MM.1S (cell line): Measurements from ENCODE around the gene LRTM1.

Experiments used
- DNase-seq: peaks from one replicate; pipeline ENCODE4 v3.0.0-alpha.2; 2015
- H2AFZ ChIP-seq: fragments of 300-600 bp; sonication (generic); 2 replicates; pipeline ENCODE4 v1.6.0; 2016; ENCODE audit warnings: antibody characterized with exemption, low read length
- H3F3A ChIP-seq: fragments of 300-600 bp; sonication (generic); 2 replicates; pipeline ENCODE4 v1.6.1; 2016; ENCODE audit warnings: mild to moderate bottlenecking, antibody characterized with exemption, low read length, moderate library complexity, mixed read lengths; ENCODE audit not compliant: insufficient read depth
- H3K27ac ChIP-seq: fragments of 300-600 bp; sonication (generic); 2 replicates; pipeline ENCODE4 v1.5.1; 2016; ENCODE audit warnings: mild to moderate bottlenecking, low read length
- H3K27me3 ChIP-seq: fragments of 300-600 bp; sonication (generic); replicated peaks from 2 replicates; pipeline ENCODE4 v1.6.0; 2016; ENCODE audit warnings: low read length; ENCODE audit not compliant: insufficient read depth
- H3K36me3 ChIP-seq: fragments of 300-600 bp; sonication (generic); replicated peaks from 2 replicates; pipeline ENCODE4 v1.6.1; 2016; ENCODE audit warnings: mild to moderate bottlenecking, low read length, mixed read lengths; ENCODE audit not compliant: insufficient read depth
- H3K4me1 ChIP-seq: fragments of 300-600 bp; sonication (generic); 2 replicates; pipeline ENCODE4 v1.6.1; 2016; ENCODE audit warnings: low read length, mixed read lengths
- H3K4me2 ChIP-seq: fragments of 300-600 bp; sonication (generic); 2 replicates; pipeline ENCODE4 v1.6.0; 2016; ENCODE audit warnings: low read depth, low read length
- H3K4me3 ChIP-seq: fragments of 300-600 bp; sonication (generic); 2 replicates; pipeline ENCODE4 v1.5.1; 2016; ENCODE audit warnings: low read length, mixed read lengths
- H3K79me2 ChIP-seq: fragments of 300-600 bp; sonication (generic); 2 replicates; pipeline ENCODE4 v1.6.1; 2016; ENCODE audit warnings: mixed run types, low read length, mixed read lengths
- H3K9ac ChIP-seq: fragments of 300-600 bp; sonication (generic); 2 replicates; pipeline ENCODE4 v1.6.1; 2016; ENCODE audit warnings: low read length, mixed read lengths
- H3K9me2 ChIP-seq: fragments of 300-600 bp; sonication (generic); replicated peaks from 2 replicates; pipeline ENCODE4 v1.6.1; 2016; ENCODE audit warnings: mild to moderate bottlenecking, low read length, mixed read lengths; ENCODE audit not compliant: insufficient read depth
- H3K9me3 ChIP-seq: fragments of 300-600 bp; sonication (generic); replicated peaks from 2 replicates; pipeline ENCODE4 v1.6.1; 2016; ENCODE audit warnings: mild to moderate bottlenecking, low read length, mixed read lengths; ENCODE audit not compliant: insufficient read depth
- H4K20me1 ChIP-seq: fragments of 300-600 bp; sonication (generic); 2 replicates; pipeline ENCODE4 v1.6.1; 2016; ENCODE audit warnings: mild to moderate bottlenecking, low read length, moderate library complexity, mixed read lengths; ENCODE audit not compliant: insufficient read depth
- CTCF ChIP-seq: fragments of 300-600 bp; sonication (generic); IDR thresholded peaks from 2 replicates; pipeline ENCODE4 v1.5.1; 2016; ENCODE audit warnings: antibody characterized with exemption, low read length, mixed read lengths
- EZH2 ChIP-seq: fragments of 300-600 bp; sonication (generic); optimal IDR thresholded peaks from 2 replicates; pipeline ENCODE3; 2017; ENCODE audit warnings: low read depth, mild to moderate bottlenecking, antibody characterized with exemption, low read length, mixed read lengths
- EZH2phosphoT487 ChIP-seq: fragments of 300-600 bp; sonication (generic); IDR thresholded peaks from 2 replicates; pipeline ENCODE4 v1.6.1; 2018; ENCODE audit warnings: antibody characterized with exemption, low read length

Gene LRTM1

DNA sequence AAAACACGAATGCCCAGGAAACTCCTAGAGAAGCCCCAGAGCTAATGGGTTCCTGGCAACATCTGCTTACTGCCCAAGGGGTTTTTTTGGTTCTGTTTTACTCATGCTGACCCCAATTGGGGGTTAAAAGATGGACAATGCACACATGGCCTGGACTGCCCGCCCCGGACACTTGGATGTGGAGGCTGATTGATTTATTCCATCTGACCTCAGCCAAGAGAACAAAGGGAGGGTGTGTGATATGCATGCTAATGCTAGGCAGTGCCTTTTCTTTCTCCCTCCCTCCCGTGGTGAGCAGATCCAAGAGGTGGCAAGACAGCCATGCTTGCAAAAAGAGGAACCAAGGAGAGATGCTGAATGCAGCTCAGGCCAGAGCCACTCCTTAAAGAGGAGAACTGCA, 3.3 kb upstream of the LRTM1 start:
- Histone ChIP-seq H3K9me2 (no peaks in the 10 kb centered on the region), H3K27ac (no peak overlapping the region), H3K4me3 (no peak overlapping the region), H3K4me1 (no peaks in the 10 kb centered on the region), H3F3A (no peaks in the 10 kb centered on the region), H3K9me3 (no peaks in the 10 kb centered on the region), H4K20me1 (no peaks in the 10 kb centered on the region), H2AFZ (no peak overlapping the region), H3K4me2 (no peak overlapping the region), H3K9ac (no peak overlapping the region), H3K27me3 (no peaks in the 10 kb centered on the region), H3K79me2 (no peaks in the 10 kb centered on the region), H3K36me3 (no peaks in the 10 kb centered on the region)
- no peak for DNase-seq
- no peak for TF ChIP-seq CTCF
- no peak for TF ChIP-seq EZH2
- TF ChIP-seq EZH2phosphoT487 = no peak

DNA sequence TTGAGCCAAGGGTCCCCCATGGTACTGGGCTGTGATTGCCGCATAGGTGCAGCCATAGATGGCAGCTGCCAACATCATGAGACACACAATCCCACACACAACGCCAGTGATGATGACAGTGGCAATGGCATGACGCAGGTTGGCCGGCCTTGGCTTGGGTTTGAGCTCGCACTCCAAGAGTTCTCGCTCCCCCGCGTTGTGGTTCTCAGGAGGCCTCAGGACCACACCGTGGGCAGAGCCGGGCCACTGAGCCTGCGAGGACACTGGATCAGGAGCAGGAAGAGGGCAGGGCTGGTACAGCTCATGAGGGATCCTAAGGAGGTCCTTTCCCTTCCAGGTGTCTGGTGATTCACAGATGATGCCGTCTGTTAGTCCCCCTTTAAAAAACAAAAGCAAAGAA, 9.3 kb downstream of the LRTM1 start:
- TF ChIP-seq EZH2 = no peak
- TF ChIP-seq EZH2phosphoT487 = no peak
- no peak for TF ChIP-seq CTCF
- Histone ChIP-seq H3K4me3 (no peak overlapping the region), H3K79me2 (no peaks in the 10 kb centered on the region), H3K4me1 (no peaks in the 10 kb centered on the region), H2AFZ (no peak overlapping the region), H3K9ac (no peak overlapping the region), H4K20me1 (no peaks in the 10 kb centered on the region), H3K27me3 (no peaks in the 10 kb centered on the region), H3K9me2 (no peaks in the 10 kb centered on the region), H3K4me2 (no peak overlapping the region), H3K9me3 (no peaks in the 10 kb centered on the region), H3F3A (no peaks in the 10 kb centered on the region), H3K36me3 (no peaks in the 10 kb centered on the region), H3K27ac (no peak overlapping the region)
- no peak for DNase-seq

DNA sequence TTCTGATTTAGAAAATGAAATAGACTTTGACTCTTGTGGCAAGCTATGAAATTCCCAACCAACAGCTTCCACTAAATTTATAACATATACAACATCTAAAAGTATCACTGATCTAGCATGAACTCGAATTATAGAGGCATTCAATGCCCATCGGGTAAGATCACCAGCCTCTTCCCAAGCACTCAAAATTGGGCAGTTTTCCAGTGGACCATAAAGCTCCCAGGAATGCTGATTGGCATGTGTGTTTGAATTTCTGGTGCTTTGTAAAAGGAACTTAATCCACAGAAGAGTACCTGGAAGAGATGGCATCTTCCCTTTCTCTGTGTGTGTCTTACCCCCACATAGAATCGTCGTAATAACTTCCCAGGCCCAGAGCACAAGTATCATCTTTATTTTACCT, 10.0 kb downstream of the LRTM1 start:
- no peaks in the 10 kb centered on the region for H3K9me3 ChIP-seq
- no peaks in the 10 kb centered on the region for H3K9me2 ChIP-seq
- no peaks in the 10 kb centered on the region for H3K36me3 ChIP-seq
- no peak overlapping the region for H2AFZ ChIP-seq
- no peaks in the 10 kb centered on the region for H4K20me1 ChIP-seq
- no peak for TF ChIP-seq EZH2phosphoT487
- TF ChIP-seq CTCF = no peak
- TF ChIP-seq EZH2 = no peak
- no peaks in the 10 kb centered on the region for H3K27me3 ChIP-seq
- H3K9ac ChIP-seq = no peak overlapping the region
- H3K4me2 ChIP-seq = no peak overlapping the region
- no peak overlapping the region for H3K4me3 ChIP-seq
- H3K4me1 ChIP-seq = no peaks in the 10 kb centered on the region
- no peaks in the 10 kb centered on the region for H3K79me2 ChIP-seq
- H3F3A ChIP-seq = no peaks in the 10 kb centered on the region
- H3K27ac ChIP-seq = no peak overlapping the region
- DNase-seq = no peak

GRCh38 chr3:54917174-54917573, 10.7 kb downstream of the LRTM1 start:
- no peaks in the 10 kb centered on the region for H3F3A ChIP-seq

More at GRCh38 chr3:54917174-54917573, 10.7 kb downstream of the LRTM1 start:
- TF ChIP-seq CTCF (no peak), EZH2phosphoT487 (no peak), EZH2 (no peak)
- Histone ChIP-seq H3K27ac (no peak overlapping the region), H3K9ac (no peak overlapping the region), H3K36me3 (no peaks in the 10 kb centered on the region), H4K20me1 (no peaks in the 10 kb centered on the region), H3K9me3 (no peaks in the 10 kb centered on the region), H3K9me2 (no peaks in the 10 kb centered on the region), H3K4me1 (no peaks in the 10 kb centered on the region), H3K4me2 (no peak overlapping the region), H3K79me2 (no peaks in the 10 kb centered on the region), H3K27me3 (no peaks in the 10 kb centered on the region), H2AFZ (no peak overlapping the region), H3K4me3 (no peak overlapping the region)
- no peak for DNase-seq
